HG02970 (cell line): ENCODE data around the gene TDRD12.

Experiments used
- ATAC-seq: cut with Tn5 transposase; IDR thresholded peaks from one replicate; pipeline ENCODE4 v1.9.1; 2021; ENCODE audit warnings: mild to moderate bottlenecking, moderate library complexity, moderate number of reproducible peaks; ENCODE audit not compliant: unreplicated experiment, low FRiP score

The TDRD12 gene

GRCh38 chr19:32802840-32803239 lies 83.3 kb downstream of the TDRD12 start:
- ATAC-seq: no peak

DNA sequence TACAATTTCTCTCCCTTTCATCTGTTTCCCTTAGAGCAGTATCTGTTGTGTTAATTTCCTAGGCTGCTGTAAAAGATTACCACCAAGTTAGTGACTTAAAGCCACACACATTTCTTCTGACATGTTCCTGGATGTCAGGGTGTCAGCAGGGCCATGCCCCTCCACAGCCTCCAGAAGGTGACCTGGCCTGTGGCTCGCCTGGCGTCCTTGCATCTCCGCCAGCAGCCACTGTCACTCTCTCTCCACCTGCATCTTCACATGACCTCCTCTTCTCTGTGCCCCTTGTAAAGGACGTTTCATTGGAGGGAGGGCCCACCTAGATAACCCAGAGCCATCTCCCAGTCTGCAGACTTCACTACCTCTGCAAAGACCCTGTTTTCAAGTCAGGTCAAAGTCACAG lies 88.7 kb downstream of the TDRD12 start:
- no peak for ATAC-seq

DNA sequence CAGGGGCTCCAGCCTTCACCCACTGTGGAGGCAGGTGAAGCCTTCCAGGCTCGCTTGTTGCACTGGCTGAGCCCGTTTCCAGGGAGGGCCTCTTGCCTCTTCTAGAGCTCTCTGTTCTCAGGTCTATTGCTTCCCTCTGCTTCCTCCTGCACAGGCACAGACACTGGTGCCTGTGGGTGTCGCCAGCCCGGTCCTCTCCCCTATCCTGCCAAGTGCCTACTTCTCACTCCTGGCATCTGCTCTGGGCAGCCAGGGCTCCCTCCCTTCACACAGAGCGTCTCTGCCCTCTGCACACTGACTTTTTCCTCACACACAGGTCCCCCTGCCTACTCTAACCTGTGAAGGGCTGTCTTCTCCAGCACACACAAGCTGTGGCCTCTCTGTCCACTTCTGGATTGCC lies 89.7 kb downstream of the TDRD12 start:
- no peak for ATAC-seq

DNA sequence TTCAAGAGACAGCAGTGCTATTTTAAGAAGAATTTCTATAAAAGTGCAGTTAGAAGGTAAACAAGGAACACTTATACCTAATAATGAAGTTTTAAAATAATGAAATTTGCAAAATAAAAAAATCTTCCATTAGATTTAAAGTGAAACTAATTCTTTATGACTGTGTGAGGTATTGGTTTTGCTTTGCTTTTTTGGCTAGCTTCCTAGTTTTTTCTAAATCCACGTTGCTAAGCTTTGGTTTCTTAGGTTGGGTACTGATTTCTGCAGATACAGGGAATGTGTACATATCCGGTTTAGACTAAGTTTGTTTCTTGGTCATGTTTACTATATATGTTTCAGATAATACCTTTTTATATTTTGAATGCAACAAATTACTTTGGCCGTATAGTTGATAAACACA lies 90.2 kb downstream of the TDRD12 start:
- no peak for ATAC-seq

- no peak for ATAC-seq
Observed at GRCh38 chr19:32810452-32810851, 90.9 kb downstream of the TDRD12 start.

GRCh38 chr19:32811151-32811550 lies 91.6 kb downstream of the TDRD12 start:
- no peak for ATAC-seq

DNA sequence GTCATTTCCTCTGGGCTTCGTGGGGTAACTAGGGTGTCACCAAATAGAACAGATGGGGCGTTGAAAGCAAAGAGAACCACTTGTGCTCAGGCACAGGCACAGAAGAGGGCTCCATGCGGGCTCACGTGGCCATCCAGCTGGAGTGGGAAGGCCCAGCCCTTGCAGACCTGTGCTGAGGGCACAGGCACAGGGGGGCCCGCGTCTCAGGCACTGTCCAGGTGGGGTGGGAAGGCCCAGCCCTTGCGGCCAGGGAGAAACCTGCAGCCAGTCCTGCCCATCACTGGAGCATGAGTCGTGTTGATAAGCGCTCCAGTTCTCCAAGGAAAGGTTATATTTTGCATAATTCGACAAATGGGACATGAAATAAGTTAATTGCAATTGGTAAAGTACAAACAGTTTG lies 92.5 kb downstream of the TDRD12 start:
- ATAC-seq: no peak

DNA sequence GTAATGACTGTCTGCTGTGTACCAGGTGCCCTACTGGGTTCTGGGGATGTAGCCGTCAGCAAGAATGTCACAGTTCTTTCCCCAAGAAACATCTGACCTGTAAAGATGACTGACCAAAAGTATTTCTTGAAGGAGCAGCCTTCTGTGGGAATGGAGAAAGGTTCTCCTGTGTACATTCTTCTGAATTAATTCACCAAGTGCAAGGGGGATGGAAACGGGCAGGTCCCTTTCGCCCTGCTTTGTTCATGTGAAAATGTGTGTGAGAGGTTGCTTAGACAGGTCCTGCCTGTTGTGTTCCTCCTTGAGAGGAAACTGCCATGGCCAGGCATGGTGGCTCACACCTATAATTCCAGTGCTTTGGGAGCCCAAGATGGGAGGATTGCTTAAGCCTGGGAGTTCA lies 93.0 kb downstream of the TDRD12 start:
- no peak for ATAC-seq

DNA sequence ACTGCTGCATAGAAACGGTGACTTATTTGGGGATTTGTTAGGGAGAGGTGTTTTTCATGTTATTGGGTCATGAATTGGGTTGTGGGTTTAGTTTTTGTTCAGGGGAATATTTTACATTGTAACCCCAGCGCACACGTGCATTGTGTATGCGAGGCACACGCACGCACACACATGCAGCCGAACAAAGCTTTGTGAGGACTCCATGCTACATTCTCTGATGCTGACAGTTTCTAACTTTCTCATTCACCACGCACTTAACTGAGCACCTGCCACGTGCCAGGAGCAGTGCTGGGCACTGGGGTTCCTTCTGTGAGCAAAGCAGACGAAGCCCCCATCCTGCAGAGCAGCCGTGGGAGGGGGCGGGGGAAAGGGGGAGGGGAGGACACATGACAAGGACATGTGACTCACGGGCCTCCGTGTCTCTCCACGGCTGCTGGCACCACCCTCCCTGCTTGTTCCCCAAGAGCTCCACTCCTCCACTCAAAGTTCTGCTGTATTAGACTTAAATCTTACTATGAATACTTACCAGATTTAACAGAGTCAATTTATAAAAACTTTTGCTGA lies 94.4 kb downstream of the TDRD12 start:
- ATAC-seq: no peak

- no peak for ATAC-seq
Observed at GRCh38 chr19:32814624-32815023, 95.1 kb downstream of the TDRD12 start.

DNA sequence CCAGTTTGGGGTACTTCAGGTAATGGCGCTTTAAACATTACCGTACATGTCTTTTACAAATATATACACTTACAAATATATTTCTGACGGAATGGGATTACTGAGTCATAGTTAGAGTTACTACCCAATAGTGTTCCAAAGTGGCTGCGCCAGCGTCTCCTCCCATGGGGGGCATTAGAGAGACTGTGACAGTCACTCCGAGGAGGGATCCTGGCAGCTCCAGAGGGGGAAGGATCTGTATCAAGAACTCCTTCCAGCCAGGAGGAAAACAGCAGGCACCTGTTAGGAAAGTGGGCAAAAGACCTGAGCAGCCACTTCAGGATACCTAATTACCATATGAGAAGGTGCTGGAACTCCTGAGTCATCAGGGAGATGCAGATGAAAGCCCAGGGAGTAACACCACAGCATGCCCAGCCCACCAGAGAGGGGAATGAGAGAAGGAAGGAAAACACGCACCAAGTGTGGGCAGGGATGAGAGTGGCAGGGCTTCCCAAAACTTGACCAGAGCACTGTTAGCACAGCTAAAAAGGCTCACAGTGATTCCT lies 97.1 kb downstream of the TDRD12 start:
- ATAC-seq: no peak

GRCh38 chr19:32817569-32818476 lies 98.3 kb downstream of the TDRD12 start:
- ATAC-seq: no peak

GRCh38 chr19:32818536-32818935 lies 99.0 kb downstream of the TDRD12 start:
- ATAC-seq: no peak

GRCh38 chr19:32819419-32820400 lies 100.1 kb downstream of the TDRD12 start:
- no peak for ATAC-seq

GRCh38 chr19:32822916-32823746 lies 103.6 kb downstream of the TDRD12 start:
- no peak for ATAC-seq

GRCh38 chr19:32823747-32824102 lies 104.2 kb downstream of the TDRD12 start:
- no peak for ATAC-seq

- no peak for ATAC-seq
Observed at GRCh38 chr19:32824191-32824751, 104.7 kb downstream of the TDRD12 start.

GRCh38 chr19:32824916-32825608 lies 105.5 kb downstream of the TDRD12 start:
- ATAC-seq: no peak

DNA sequence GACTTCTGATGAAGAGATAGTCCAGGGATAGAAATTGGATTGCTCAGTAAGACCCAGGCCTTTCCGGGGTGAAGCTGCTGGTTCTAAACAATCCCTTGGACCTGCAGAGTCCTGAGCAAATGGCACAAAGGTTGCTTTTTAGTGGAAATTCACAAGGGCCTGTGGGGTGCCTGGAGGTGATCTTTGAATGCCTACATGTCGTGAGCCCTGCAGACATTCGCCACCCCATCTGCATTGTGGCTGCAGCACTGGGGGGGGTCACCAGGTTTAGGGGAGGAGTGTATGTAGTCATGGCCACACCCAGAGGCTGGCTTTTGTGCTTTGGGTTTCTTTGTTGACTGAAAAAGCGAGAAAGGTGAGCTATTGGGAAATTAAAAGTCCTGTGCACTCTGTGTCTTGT lies 108.6 kb downstream of the TDRD12 start:
- ATAC-seq: no peak
